ENCODE measurements around the gene KRTAP4-16. TPM values are rescaled to one million over a fixed set of nuclear protein-coding genes. Genes with fewer than 3 reads are reported as not detected.

Gene KRTAP4-16
- total RNA-seq, 1 experiment from 2014 or later: not detected

DNA sequence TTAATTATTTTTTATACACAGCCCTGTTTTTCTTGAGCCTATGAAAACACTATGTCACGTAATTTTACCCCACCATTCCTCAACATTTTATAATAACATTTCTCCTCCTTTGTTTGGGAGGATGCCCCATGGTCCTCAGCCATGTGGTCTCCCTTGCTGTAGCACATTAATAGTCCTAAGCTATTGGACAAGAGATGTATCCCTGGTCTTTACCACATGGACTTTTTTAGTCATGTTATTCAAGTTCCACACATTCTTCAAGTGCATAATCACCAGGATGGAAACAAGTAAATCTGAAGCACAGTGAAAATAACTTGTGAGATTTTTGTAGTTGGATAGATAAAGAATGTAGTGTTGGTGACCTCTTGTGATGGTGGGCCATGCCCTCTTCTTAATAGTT lies 40.0 kb downstream of the KRTAP4-16 start (continued):
- TF ChIP-seq, protein P1, sequence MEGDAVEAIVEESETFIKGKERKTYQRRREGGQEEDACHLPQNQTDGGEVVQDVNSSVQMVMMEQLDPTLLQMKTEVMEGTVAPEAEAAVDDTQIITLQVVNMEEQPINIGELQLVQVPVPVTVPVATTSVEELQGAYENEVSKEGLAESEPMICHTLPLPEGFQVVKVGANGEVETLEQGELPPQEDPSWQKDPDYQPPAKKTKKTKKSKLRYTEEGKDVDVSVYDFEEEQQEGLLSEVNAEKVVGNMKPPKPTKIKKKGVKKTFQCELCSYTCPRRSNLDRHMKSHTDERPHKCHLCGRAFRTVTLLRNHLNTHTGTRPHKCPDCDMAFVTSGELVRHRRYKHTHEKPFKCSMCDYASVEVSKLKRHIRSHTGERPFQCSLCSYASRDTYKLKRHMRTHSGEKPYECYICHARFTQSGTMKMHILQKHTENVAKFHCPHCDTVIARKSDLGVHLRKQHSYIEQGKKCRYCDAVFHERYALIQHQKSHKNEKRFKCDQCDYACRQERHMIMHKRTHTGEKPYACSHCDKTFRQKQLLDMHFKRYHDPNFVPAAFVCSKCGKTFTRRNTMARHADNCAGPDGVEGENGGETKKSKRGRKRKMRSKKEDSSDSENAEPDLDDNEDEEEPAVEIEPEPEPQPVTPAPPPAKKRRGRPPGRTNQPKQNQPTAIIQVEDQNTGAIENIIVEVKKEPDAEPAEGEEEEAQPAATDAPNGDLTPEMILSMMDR (IDR thresholded peaks at IDR 0.05 in 2 of 3, conservative IDR thresholded peaks at IDR 0.05 in 1 of 3; ENCODE audit: borderline replicate concordance in 1 of 3, insufficient read depth in 1 of 3, low read depth in 2 of 3, low read length in 2 of 3): no peak
- TF ChIP-seq EZH2 (IDR thresholded peaks at IDR 0.05): no peak
- TF ChIP-seq EZH2phosphoT487 (IDR thresholded peaks at IDR 0.05; ENCODE audit: borderline replicate concordance): no peak
- TF ChIP-seq, protein P2, sequence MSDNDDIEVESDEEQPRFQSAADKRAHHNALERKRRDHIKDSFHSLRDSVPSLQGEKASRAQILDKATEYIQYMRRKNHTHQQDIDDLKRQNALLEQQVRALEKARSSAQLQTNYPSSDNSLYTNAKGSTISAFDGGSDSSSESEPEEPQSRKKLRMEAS (IDR thresholded peaks at IDR 0.05): peak; percentile 60; the same call in 1 of the 2 replicates
- TF ChIP-seq ZFX (IDR thresholded peaks at IDR 0.05): no peak
- peak; percentile 21; the same call in 1 of the 2 replicates for TF ChIP-seq FOSL1 (IDR thresholded peaks at IDR 0.05; ENCODE audit: low read depth)
- TF ChIP-seq ZNF274 (IDR thresholded peaks at IDR 0.05; ENCODE audit: low read depth, low read length): no peak
- no peak for TF ChIP-seq TCF7L2 (IDR thresholded peaks at IDR 0.05; ENCODE audit: borderline replicate concordance, extremely low read depth, insufficient read depth, insufficient read length)
- TF ChIP-seq SIN3A (IDR thresholded peaks at IDR 0.05; ENCODE audit: low read depth): no peak
- peak; percentile 24; the same call in 1 of the 2 replicates for TF ChIP-seq SRF (IDR thresholded peaks at IDR 0.05; ENCODE audit: low read depth)
- no peak for TF ChIP-seq POLR2A (IDR thresholded peaks at IDR 0.05; ENCODE audit: borderline replicate concordance, extremely low read depth, insufficient read depth, insufficient read length)

- POLR2A ChIA-PET: no interaction called here
- TF ChIP-seq, protein P3, sequence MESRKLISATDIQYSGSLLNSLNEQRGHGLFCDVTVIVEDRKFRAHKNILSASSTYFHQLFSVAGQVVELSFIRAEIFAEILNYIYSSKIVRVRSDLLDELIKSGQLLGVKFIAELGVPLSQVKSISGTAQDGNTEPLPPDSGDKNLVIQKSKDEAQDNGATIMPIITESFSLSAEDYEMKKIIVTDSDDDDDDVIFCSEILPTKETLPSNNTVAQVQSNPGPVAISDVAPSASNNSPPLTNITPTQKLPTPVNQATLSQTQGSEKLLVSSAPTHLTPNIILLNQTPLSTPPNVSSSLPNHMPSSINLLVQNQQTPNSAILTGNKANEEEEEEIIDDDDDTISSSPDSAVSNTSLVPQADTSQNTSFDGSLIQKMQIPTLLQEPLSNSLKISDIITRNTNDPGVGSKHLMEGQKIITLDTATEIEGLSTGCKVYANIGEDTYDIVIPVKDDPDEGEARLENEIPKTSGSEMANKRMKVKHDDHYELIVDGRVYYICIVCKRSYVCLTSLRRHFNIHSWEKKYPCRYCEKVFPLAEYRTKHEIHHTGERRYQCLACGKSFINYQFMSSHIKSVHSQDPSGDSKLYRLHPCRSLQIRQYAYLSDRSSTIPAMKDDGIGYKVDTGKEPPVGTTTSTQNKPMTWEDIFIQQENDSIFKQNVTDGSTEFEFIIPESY (IDR thresholded peaks at IDR 0.05; ENCODE audit: extremely low read depth, insufficient replicate concordance, low read length): no peak
- TF ChIP-seq RAD21 (IDR thresholded peaks at IDR 0.05; ENCODE audit: low read depth) (no peak), YY1 (IDR thresholded peaks at IDR 0.05; ENCODE audit: extremely low read depth, insufficient replicate concordance, low read depth, low read length) (peak; percentile 68), JUND (IDR thresholded peaks at IDR 0.05) (peak; percentile 82), SIN3A (IDR thresholded peaks at IDR 0.05; ENCODE audit: low read depth) (peak; percentile 49; the same call in 1 of the 2 replicates), SRF (IDR thresholded peaks at IDR 0.05; ENCODE audit: low read depth) (0 out of 2 replicates have a peak, but pooled peaks have one; percentile 58), SP1 (IDR thresholded peaks at IDR 0.05; ENCODE audit: low read depth) (peak; percentile 88)
- TF ChIP-seq, protein P4, sequence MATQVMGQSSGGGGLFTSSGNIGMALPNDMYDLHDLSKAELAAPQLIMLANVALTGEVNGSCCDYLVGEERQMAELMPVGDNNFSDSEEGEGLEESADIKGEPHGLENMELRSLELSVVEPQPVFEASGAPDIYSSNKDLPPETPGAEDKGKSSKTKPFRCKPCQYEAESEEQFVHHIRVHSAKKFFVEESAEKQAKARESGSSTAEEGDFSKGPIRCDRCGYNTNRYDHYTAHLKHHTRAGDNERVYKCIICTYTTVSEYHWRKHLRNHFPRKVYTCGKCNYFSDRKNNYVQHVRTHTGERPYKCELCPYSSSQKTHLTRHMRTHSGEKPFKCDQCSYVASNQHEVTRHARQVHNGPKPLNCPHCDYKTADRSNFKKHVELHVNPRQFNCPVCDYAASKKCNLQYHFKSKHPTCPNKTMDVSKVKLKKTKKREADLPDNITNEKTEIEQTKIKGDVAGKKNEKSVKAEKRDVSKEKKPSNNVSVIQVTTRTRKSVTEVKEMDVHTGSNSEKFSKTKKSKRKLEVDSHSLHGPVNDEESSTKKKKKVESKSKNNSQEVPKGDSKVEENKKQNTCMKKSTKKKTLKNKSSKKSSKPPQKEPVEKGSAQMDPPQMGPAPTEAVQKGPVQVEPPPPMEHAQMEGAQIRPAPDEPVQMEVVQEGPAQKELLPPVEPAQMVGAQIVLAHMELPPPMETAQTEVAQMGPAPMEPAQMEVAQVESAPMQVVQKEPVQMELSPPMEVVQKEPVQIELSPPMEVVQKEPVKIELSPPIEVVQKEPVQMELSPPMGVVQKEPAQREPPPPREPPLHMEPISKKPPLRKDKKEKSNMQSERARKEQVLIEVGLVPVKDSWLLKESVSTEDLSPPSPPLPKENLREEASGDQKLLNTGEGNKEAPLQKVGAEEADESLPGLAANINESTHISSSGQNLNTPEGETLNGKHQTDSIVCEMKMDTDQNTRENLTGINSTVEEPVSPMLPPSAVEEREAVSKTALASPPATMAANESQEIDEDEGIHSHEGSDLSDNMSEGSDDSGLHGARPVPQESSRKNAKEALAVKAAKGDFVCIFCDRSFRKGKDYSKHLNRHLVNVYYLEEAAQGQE (IDR thresholded peaks at IDR 0.05; ENCODE audit: low read depth): no peak
- TF ChIP-seq, protein P2 (IDR thresholded peaks at IDR 0.05): peak; percentile 90
Measured at GRCh38 chr17:41060052-41060604, 41.9 kb downstream of the KRTAP4-16 start, which contains the start of gene KRTAP2-3. Gene KRTAP2-3, minus strand, starts transcription at chr17:41060114. Its CDS starts 64 bp downstream, at chr17:41060050.

More at GRCh38 chr17:41060052-41060604, 41.9 kb downstream of the KRTAP4-16 start, which contains the start of gene KRTAP2-3:
- Histone ChIP-seq H3K36me3 (ENCODE audit: control insufficient read depth in 1 of 2, insufficient read depth in 2 of 2, low read length in 2 of 2) (peaks cover 0 to 5% of the 10 kb centered on the region in 2 experiments; a peak in 1 of 4 replicates), H3K27me3 (ENCODE audit: insufficient read depth, low read length) (no peaks in the 10 kb centered on the region), H3K4me2 (ENCODE audit: low read length) (peak within 1 kb of the TSS; percentile 28), H2AFZ (ENCODE audit: low read depth, low read length, poor library complexity, severe bottlenecking) (peak within 1 kb of the TSS; percentile 4), H3K9me2 (ENCODE audit: insufficient read depth) (no peaks in the 10 kb centered on the region), H3K4me1 (ENCODE audit: control insufficient read depth in 1 of 2, insufficient read depth in 2 of 2, low read length in 2 of 2) (peaks cover 39 to 60% of the 10 kb centered on the region in 2 experiments), H3K9me3 (ENCODE audit: control insufficient read depth in 1 of 2, insufficient read depth in 1 of 2, low read depth in 1 of 2, low read length in 2 of 2) (peaks cover 0 to 9% of the 10 kb centered on the region in 2 experiments; a peak in 1 of 4 replicates), H3K27ac (ENCODE audit: low read depth, low read length) (peak within 1 kb of the TSS; percentile 85), H3K9ac (ENCODE audit: low read length) (peak within 1 kb of the TSS; percentile 10), H3K79me2 (ENCODE audit: insufficient read depth, low read length) (no peaks in the 10 kb centered on the region), H4K20me1 (ENCODE audit: insufficient read depth) (no peaks in the 10 kb centered on the region), H3K4me3 (replicated peaks in 1 of 2; ENCODE audit: low read depth in 1 of 2, low read length in 2 of 2) (no peak within 1 kb of the TSS)
- no TSS peak for BruUV-seq (replicated peaks)
- intact Hi-C loops (cut with micrococcal nuclease): no loop called here
- DNase-seq (ENCODE audit: low read depth, low spot score) (peak; percentile 86), ATAC-seq (peak; percentile 73)
- RAD21 ChIA-PET (ENCODE audit: low non-redundant PET in 1 of 2, low total read pairs in 2 of 2, uncharacterized antibody in 2 of 2, unreplicated experiment in 2 of 2): no interaction called here
- CTCF ChIA-PET: no interaction called here
